ENCODE results near the gene GDPD4. TPM values are rescaled to one million over a fixed set of nuclear protein-coding genes. Genes with fewer than 3 reads are reported as not detected.

Gene GDPD4
- not detected for total RNA-seq

GRCh38 chr11:77301510-77301909 lies at the start of gene GDPD4:
Gene GDPD4, minus strand, starts transcription at chr11:77301686. Its CDS starts 16,549 bp downstream, at chr11:77285137.
- DNase-seq: peak in 1 of 2 donors; percentile 57
- 77 to 92% methylated on average over 12 to 15 of the region's 15 CpGs for WGBS, 2 donors

GRCh38 chr11:77347948-77348347 lies 46.5 kb upstream of the GDPD4 start:
- TF ChIP-seq CTCF (IDR thresholded peaks at IDR 0.05) (no peak), POLR2AphosphoS5 (IDR thresholded peaks at IDR 0.05) (no peak), POLR2A (IDR thresholded peaks at IDR 0.05) (no peak), EP300 (IDR thresholded peaks at IDR 0.05) (no peak)
- 80 to 85% methylated on average over 2 of the region's 2 CpGs for WGBS, 2 donors
- Histone ChIP-seq H3K4me1 (no peaks in the 10 kb centered on the region), H3K36me3 (peaks cover 0 to 8% (median 0%) of the 10 kb centered on the region in 4 donors), H3K4me3 (no peak overlapping the region), H3K27ac (no peak overlapping the region), H3K9me3 (no peaks in the 10 kb centered on the region), H3K27me3 (no peaks in the 10 kb centered on the region)
- ATAC-seq (ENCODE audit: low FRiP score in 2 of 2) (no peak), DNase-seq (no peak)

More at GRCh38 chr11:77301510-77301909, at the start of gene GDPD4:
- no peaks in the 10 kb centered on the region for H3K27me3 ChIP-seq
- TF ChIP-seq POLR2AphosphoS5 (IDR thresholded peaks at IDR 0.05) (no peak), CTCF (IDR thresholded peaks at IDR 0.05) (no peak), EP300 (IDR thresholded peaks at IDR 0.05) (no peak), POLR2A (IDR thresholded peaks at IDR 0.05) (no peak)
- H3K4me1 ChIP-seq: no peaks in the 10 kb centered on the region
- H3K9me3 ChIP-seq: no peaks in the 10 kb centered on the region
- no peak for ATAC-seq (ENCODE audit: low FRiP score in 2 of 2)
- no peaks in the 10 kb centered on the region for H3K36me3 ChIP-seq
- H3K27ac ChIP-seq: no peak within 1 kb of the TSS
- no peak within 1 kb of the TSS for H3K4me3 ChIP-seq

- Histone ChIP-seq H3K27ac (no peak overlapping the region), H3K27me3 (no peaks in the 10 kb centered on the region), H3K9me3 (no peaks in the 10 kb centered on the region), H3K4me3 (no peak overlapping the region), H3K4me1 (no peaks in the 10 kb centered on the region), H3K36me3 (peaks cover 0 to 8% (median 0%) of the 10 kb centered on the region in 4 donors)
- ATAC-seq (ENCODE audit: low FRiP score in 2 of 2) (no peak), DNase-seq (no peak)
- WGBS, 2 donors: 93 to 100% methylated on average over 2 of the region's 2 CpGs
- TF ChIP-seq POLR2A (IDR thresholded peaks at IDR 0.05): no peak
- no peak for TF ChIP-seq CTCF (IDR thresholded peaks at IDR 0.05)
- no peak for TF ChIP-seq POLR2AphosphoS5 (IDR thresholded peaks at IDR 0.05)
- no peak for TF ChIP-seq EP300 (IDR thresholded peaks at IDR 0.05)
These were observed 45.6 kb upstream of the GDPD4 start for GRCh38 chr11:77346906-77347603.

- peaks cover 0 to 8% (median 0%) of the 10 kb centered on the region in 4 donors for H3K36me3 ChIP-seq
- 72 to 79% methylated on average over 3 of the region's 3 CpGs for WGBS, 2 donors
- no peak for DNase-seq
- H3K27ac ChIP-seq: no peak overlapping the region
- no peak overlapping the region for H3K4me3 ChIP-seq
- no peaks in the 10 kb centered on the region for H3K9me3 ChIP-seq
- TF ChIP-seq EP300 (IDR thresholded peaks at IDR 0.05) (no peak), CTCF (IDR thresholded peaks at IDR 0.05) (no peak), POLR2A (IDR thresholded peaks at IDR 0.05) (no peak), POLR2AphosphoS5 (IDR thresholded peaks at IDR 0.05) (no peak)
- ATAC-seq (ENCODE audit: low FRiP score in 2 of 2): no peak
- H3K27me3 ChIP-seq: no peaks in the 10 kb centered on the region
- no peaks in the 10 kb centered on the region for H3K4me1 ChIP-seq
These were observed 44.1 kb upstream of the GDPD4 start for GRCh38 chr11:77345621-77346020.

- no peak for TF ChIP-seq EP300 (IDR thresholded peaks at IDR 0.05)
- no peak for TF ChIP-seq CTCF (IDR thresholded peaks at IDR 0.05)
- no peak for TF ChIP-seq POLR2A (IDR thresholded peaks at IDR 0.05)
- no peak for TF ChIP-seq POLR2AphosphoS5 (IDR thresholded peaks at IDR 0.05)
- ATAC-seq (ENCODE audit: low FRiP score in 2 of 2): no peak
- H3K4me3 ChIP-seq: no peak overlapping the region
- 61 to 74% methylated on average over 3 of the region's 3 CpGs for whole genome bisulfite sequencing, 2 donors
- no peaks in the 10 kb centered on the region for H3K9me3 ChIP-seq
- peaks cover 0 to 4% (median 0%) of the 10 kb centered on the region in 4 donors for H3K36me3 ChIP-seq
- no peak overlapping the region for H3K27ac ChIP-seq
- H3K4me1 ChIP-seq: no peaks in the 10 kb centered on the region
- no peaks in the 10 kb centered on the region for H3K27me3 ChIP-seq
- no peak for DNase-seq
These were observed 39.0 kb upstream of the GDPD4 start for GRCh38 chr11:77340501-77340900.

Data from upper lobe of left lung (tissue), 6 donors.